Parathyroid adenoma (tissue), 2 donors: ENCODE measurements around the gene MAP2K5.

Experiments used
- H2AFZ ChIP-seq: fragments of 300-600 bp; sonication (generic); one replicate; pipeline ENCODE4 v1.7.0; 2017; ENCODE audit warnings: antibody characterized with exemption, mild to moderate bottlenecking
- H3K27ac ChIP-seq: fragments of 300-600 bp; sonication (generic); one replicate; pipeline ENCODE4 v1.7.0; 2017
- H3K27me3 ChIP-seq: fragments of 300-600 bp; sonication (generic); one replicate; pipeline ENCODE4 v1.7.0; 2017; ENCODE audit warnings: low read length; ENCODE audit not compliant: control insufficient read depth, insufficient read depth
- H3K36me3 ChIP-seq: fragments of 300-600 bp; sonication (generic); one replicate; pipeline ENCODE4 v1.7.0; 2017; ENCODE audit warnings: low read length; ENCODE audit not compliant: control insufficient read depth, insufficient read depth
- H3K4me1 ChIP-seq: fragments of 300-600 bp; sonication (generic); one replicate; pipeline ENCODE4 v1.7.0; 2017; ENCODE audit warnings: control low read depth
- H3K4me2 ChIP-seq: fragments of 300-600 bp; sonication (generic); one replicate; pipeline ENCODE4 v1.7.0; 2017; ENCODE audit warnings: low read length
- H3K4me3 ChIP-seq: fragments of 300-600 bp; sonication (generic); one replicate; pipeline ENCODE4 v1.7.0; 2017; ENCODE audit warnings: low read depth, low read length
- H3K79me2 ChIP-seq: fragments of 300-600 bp; sonication (generic); one replicate; pipeline ENCODE4 v1.7.0; 2017; ENCODE audit warnings: control low read depth
- H3K9ac ChIP-seq: fragments of 300-600 bp; sonication (generic); one replicate; pipeline ENCODE4 v1.7.0; 2017; ENCODE audit warnings: mild to moderate bottlenecking
- H3K9me3 ChIP-seq: fragments of 300-600 bp; sonication (generic); one replicate; pipeline ENCODE4 v1.7.0; 2017; ENCODE audit warnings: low read length; ENCODE audit not compliant: control insufficient read depth
- CTCF ChIP-seq: fragments of 300-600 bp; sonication (generic); IDR thresholded peaks from one replicate; pipeline ENCODE4 v1.7.0; 2017; ENCODE audit warnings: antibody characterized with exemption, mild to moderate bottlenecking
- donor health status: primary hyperparathyroidism.

Gene MAP2K5

GRCh38 chr15:67784856-67785430, 242.4 kb downstream of the MAP2K5 start:
- Histone ChIP-seq H3K79me2 (no peaks in the 10 kb centered on the region), H3K4me2 (no peak overlapping the region), H3K4me3 (no peak overlapping the region), H3K36me3 (no peaks in the 10 kb centered on the region), H3K9ac (no peak overlapping the region), H3K9me3 (no peaks in the 10 kb centered on the region), H3K4me1 (no peaks in the 10 kb centered on the region), H2AFZ (no peak overlapping the region), H3K27ac (no peak overlapping the region), H3K27me3 (no peaks in the 10 kb centered on the region)
- TF ChIP-seq CTCF: no peak

- no peaks in the 10 kb centered on the region for H3K27me3 ChIP-seq
- no peak overlapping the region for H2AFZ ChIP-seq
- H3K79me2 ChIP-seq: no peaks in the 10 kb centered on the region
- no peak overlapping the region for H3K27ac ChIP-seq
- no peaks in the 10 kb centered on the region for H3K4me1 ChIP-seq
- H3K4me3 ChIP-seq: no peak overlapping the region
- H3K36me3 ChIP-seq: no peaks in the 10 kb centered on the region
- H3K9ac ChIP-seq: no peak overlapping the region
- TF ChIP-seq CTCF: no peak
- no peaks in the 10 kb centered on the region for H3K9me3 ChIP-seq
- no peak overlapping the region for H3K4me2 ChIP-seq
These were observed 242.9 kb downstream of the MAP2K5 start for GRCh38 chr15:67785431-67785830.

- Histone ChIP-seq H3K4me2 (no peak overlapping the region), H3K79me2 (no peaks in the 10 kb centered on the region), H2AFZ (no peak overlapping the region), H3K9ac (no peak overlapping the region), H3K4me1 (no peaks in the 10 kb centered on the region), H3K9me3 (no peaks in the 10 kb centered on the region), H3K27me3 (no peaks in the 10 kb centered on the region), H3K27ac (no peak overlapping the region), H3K36me3 (no peaks in the 10 kb centered on the region), H3K4me3 (no peak overlapping the region)
- TF ChIP-seq CTCF: no peak
These were observed 244.1 kb downstream of the MAP2K5 start for GRCh38 chr15:67786646-67787045.

GRCh38 chr15:67788986-67789385, 246.5 kb downstream of the MAP2K5 start:
- Histone ChIP-seq H3K9me3 (no peaks in the 10 kb centered on the region), H3K9ac (no peak overlapping the region), H3K36me3 (no peaks in the 10 kb centered on the region), H2AFZ (no peak overlapping the region), H3K4me3 (no peak overlapping the region), H3K27me3 (no peaks in the 10 kb centered on the region), H3K79me2 (no peaks in the 10 kb centered on the region), H3K4me1 (no peaks in the 10 kb centered on the region), H3K4me2 (no peak overlapping the region), H3K27ac (no peak overlapping the region)
- no peak for TF ChIP-seq CTCF

- no peak overlapping the region for H3K4me3 ChIP-seq
- H3K9ac ChIP-seq: no peak overlapping the region
- no peak overlapping the region for H3K4me2 ChIP-seq
- no peak overlapping the region for H3K27ac ChIP-seq
- H2AFZ ChIP-seq: no peak overlapping the region
- H3K36me3 ChIP-seq: no peaks in the 10 kb centered on the region
- H3K9me3 ChIP-seq: no peaks in the 10 kb centered on the region
- H3K27me3 ChIP-seq: no peaks in the 10 kb centered on the region
- no peaks in the 10 kb centered on the region for H3K79me2 ChIP-seq
- no peak for TF ChIP-seq CTCF
- no peaks in the 10 kb centered on the region for H3K4me1 ChIP-seq
These were observed 248.3 kb downstream of the MAP2K5 start for GRCh38 chr15:67790610-67791319.
